K562 (cell line): Measurements from ENCODE around the gene VAC14. TPM values are rescaled to one million over a fixed set of nuclear protein-coding genes. Genes with fewer than 3 reads are reported as not detected.
A peak's percentile ranks its signal among the peaks of the same experiment; 100 is the strongest.

ENCODE experiments used
- E2F3 ChIP-seq: fragments of 250-450 bp; sonication (Bioruptor Pico); IDR thresholded peaks from 2 replicates; pipeline ENCODE4 v1.4.0; 2020; ENCODE audit warnings: mild to moderate bottlenecking
- ELK1 ChIP-seq: sonication (generic); formaldehyde crosslinking; IDR thresholded peaks from 2 replicates; pipeline ENCODE4 v1.8.1; 2022; ENCODE audit warnings: missing genetic modification reagents
- HMG20B ChIP-seq: fragments of 250-450 bp; sonication (Bioruptor Pico); IDR thresholded peaks from 2 replicates; pipeline ENCODE4 v1.5.0; 2021; ENCODE audit warnings: mild to moderate bottlenecking
- MAFF ChIP-seq: IDR thresholded peaks from 2 replicates; pipeline ENCODE4 v1.6.1; 2012; ENCODE audit warnings: low read length, improper control_type of control experiment
- MECOM ChIP-seq: fragments of 250-450 bp; sonication (Bioruptor Pico); IDR thresholded peaks from 2 replicates; pipeline ENCODE4 v1.8.0; 2022; ENCODE audit warnings: inconsistent platforms
- POLR2G ChIP-seq: fragments of 200-400 bp; formaldehyde crosslinking; IDR thresholded peaks from 2 replicates; pipeline ENCODE4 v1.6.1; 2017; ENCODE audit warnings: low read depth, mild to moderate bottlenecking, antibody characterized with exemption, low read length, moderate library complexity
- POLR2H ChIP-seq: IDR thresholded peaks from 2 replicates; pipeline ENCODE4 v1.6.1; 2016; ENCODE audit warnings: missing genetic modification characterization, low read depth, mild to moderate bottlenecking, control low read depth, missing compliant biosample characterization, moderate library complexity
- PTRF ChIP-seq: fragments of 450-650 bp; IDR thresholded peaks from 2 replicates; pipeline ENCODE4 v1.6.1; 2016; ENCODE audit warnings: mild to moderate bottlenecking, missing genetic modification characterization, missing compliant biosample characterization
- RBFOX2 ChIP-seq: fragments of 200-400 bp; formaldehyde crosslinking; IDR thresholded peaks from 2 replicates; pipeline ENCODE4 v1.6.1; 2017; ENCODE audit warnings: low read depth, mild to moderate bottlenecking, low read length, moderate library complexity
- REST ChIP-seq, 2 experiments: fragments of 450-650 bp; formaldehyde crosslinking in 1 of 2; IDR thresholded peaks; 2 replicates each; pipeline versions ENCODE4 v1.4.0 to v1.6.1; 2014 to 2020; ENCODE audit warnings: mild to moderate bottlenecking in 2 of 2, borderline replicate concordance in 1 of 2, low read depth in 1 of 2
- RFX1 ChIP-seq: fragments of 450-650 bp; IDR thresholded peaks from 2 replicates; pipeline ENCODE4 v1.6.1; 2016; ENCODE audit warnings: mild to moderate bottlenecking, moderate library complexity
- SMC3 ChIP-seq: conservative IDR thresholded peaks from 2 replicates; pipeline ENCODE4 v1.6.1; 2011; ENCODE audit warnings: low read depth, low read length, improper control_type of control experiment; ENCODE audit not compliant: insufficient read depth
- ZNF12 ChIP-seq: sonication (generic); formaldehyde crosslinking; IDR thresholded peaks from 2 replicates; pipeline ENCODE4 v1.4.0; 2020; ENCODE audit warnings: mild to moderate bottlenecking, missing genetic modification reagents
- ZNF395 ChIP-seq: fragments of 200-800 bp; sonication (Bioruptor generic); IDR thresholded peaks from 2 replicates; pipeline ENCODE4 v1.6.1; 2017; ENCODE audit warnings: missing genetic modification characterization, missing compliant biosample characterization
- polyA plus RNA-seq, 8 experiments: library from polyadenylated mRNA; depleted of rRNA in 4 of 8; stranded (reverse) in 5 of 8; unstranded in 3 of 8; fragments of >200 nt; fragmentation: Nextera tagmentation in 2 of 8; fragmentation: Illumina TruSeq in 1 of 8; extraction: Ambion mirVana in 2 of 8; extraction: Trizol in 1 of 8; gene quantifications; 2 replicates each; pipeline versions ENCODE4 v1.2.1 to v1.2.3, GENCODE V29; 2011 to 2014; ENCODE audit warnings: inconsistent platforms in 1 of 8, missing spikeins in 1 of 8
- total RNA-seq, 7 experiments: library from RNA; depleted of rRNA in 6 of 7; stranded (reverse); fragments of >200 nt in 6 of 7; fragmentation: Illumina TruSeq in 2 of 7; extraction: Trizol in 2 of 7; gene quantifications; 2 replicates each; pipeline versions ENCODE4 v1.2.1 to v1.2.3, GENCODE V29; 2011 to 2021; ENCODE audit warnings: low replicate concordance in 1 of 7

VAC14 gene
- total and polyA plus RNA-seq, 9 of the 15 experiments (the other 6 are each of a cell fraction or from before 2014, with no cell fraction given), result 1.3 to 41.6 (median 26.6) TPM

- no peak for TF ChIP-seq SMC3
- TF ChIP-seq ZNF12 (CRISPR knock-in tag), result no peak
- peak; percentile 56 for TF ChIP-seq RBFOX2
- peak; percentile 13; the same call in 1 of the 2 replicates for TF ChIP-seq REST (IDR thresholded peaks at IDR 0.05; ENCODE audit: borderline replicate concordance)
- no peak for TF ChIP-seq REST (CRISPR knock-in tag; IDR thresholded peaks at IDR 0.05; ENCODE audit: low read depth)
- TF ChIP-seq ZNF395 (CRISPR knock-in tag), result no peak
- TF ChIP-seq POLR2G, result peak; percentile 33
- TF ChIP-seq MECOM, result no peak
- TF ChIP-seq HMG20B (CRISPR knock-in tag), result no peak
- no peak for TF ChIP-seq E2F3 (CRISPR knock-in tag)
- no peak for TF ChIP-seq PTRF (tag)
- TF ChIP-seq RFX1, result no peak
- TF ChIP-seq MAFF, result no peak
- no peak for TF ChIP-seq POLR2H (tag)
- no peak for TF ChIP-seq ELK1 (CRISPR knock-in tag)
These were observed 136.4 kb downstream of the VAC14 start (continued) for GRCh38 chr16:70664325-70665112.
